Naive thymus-derived CD4-positive, alpha-beta T cell (primary cell): Measurements from ENCODE around the gene GPR55. TPM values are rescaled to one million over a fixed set of nuclear protein-coding genes. Genes with fewer than 3 reads are reported as not detected.
A peak's percentile ranks its signal among the peaks of the same experiment; 100 is the strongest.

Source experiments
- ATAC-seq: fragments of 150-1000 bp; cut with Tn5 transposase; 2 replicates; pipeline ENCODE4 v1.10.0; 2021; ENCODE audit warnings: mild to moderate bottlenecking, moderate library complexity
- CTCF ChIA-PET: fragments of 350-600 bp; sonication (Branson Sonifier 250); formaldehyde crosslinking; loops from one replicate; lab custom pipeline; 2021; ENCODE audit warnings: antibody characterized with exemption; lab: Charles Lee
- POLR2A ChIA-PET: fragments of 350-600 bp; sonication (Branson Sonifier 250); formaldehyde crosslinking; loops from one replicate; lab custom pipeline; 2021; ENCODE audit warnings: antibody characterized with exemption, inconsistent platforms; lab: Charles Lee
- DNase-seq, 9 donors: peaks; one replicate each; pipeline versions ENCODE4 v3.0.0 to v3.0.0-alpha.2; 2020 to 2022; ENCODE audit warnings: mixed read lengths in 1 of 9
- H3K27ac ChIP-seq: one replicate; pipeline ENCODE4 v1.7.0; 2013; ENCODE audit warnings: mild to moderate bottlenecking, low read depth, low read length, moderate library complexity
- H3K27me3 ChIP-seq, 2 donors: one replicate each; pipeline ENCODE4 v1.7.0; 2013; ENCODE audit warnings: low read length in 2 of 2, mild to moderate bottlenecking in 2 of 2, moderate library complexity in 2 of 2; ENCODE audit not compliant: control insufficient read depth in 2 of 2, insufficient read depth in 2 of 2
- H3K36me3 ChIP-seq, 3 experiments: 1 replicate in 2 of 3; 2 replicates in 1 of 3; pipeline ENCODE4 v1.7.0; 2013; ENCODE audit warnings: low read length in 3 of 3, mild to moderate bottlenecking in 3 of 3, moderate library complexity in 1 of 3; ENCODE audit not compliant: insufficient read depth in 3 of 3, control insufficient read depth in 2 of 3
- H3K4me1 ChIP-seq, 2 donors: one replicate each; pipeline ENCODE4 v1.7.0; 2013; ENCODE audit warnings: low read length in 2 of 2, mild to moderate bottlenecking in 2 of 2, moderate library complexity in 1 of 2; ENCODE audit not compliant: control insufficient read depth in 2 of 2, insufficient read depth in 2 of 2
- H3K4me3 ChIP-seq: 2 replicates; pipeline ENCODE4 v1.7.0; 2013; ENCODE audit warnings: mild to moderate bottlenecking, low read length
- H3K9me3 ChIP-seq, 3 experiments: 1 replicate in 2 of 3; 2 replicates in 1 of 3; pipeline ENCODE4 v1.7.0; 2013; ENCODE audit warnings: low read length in 3 of 3; ENCODE audit not compliant: control insufficient read depth in 2 of 3
- H3K27ac Mint-ChIP-seq, 9 donors: one replicate each; pipeline ENCODE4 v1.8.0; 2020 to 2022; ENCODE audit warnings: mixed read lengths in 9 of 9, mild to moderate bottlenecking in 8 of 9, moderate library complexity in 5 of 9, inconsistent platforms in 2 of 9
- H3K27me3 Mint-ChIP-seq, 5 donors: one replicate each; pipeline ENCODE4 v1.8.0; 2021 to 2022; ENCODE audit warnings: mixed read lengths in 5 of 5, mild to moderate bottlenecking in 1 of 5
- H3K36me3 Mint-ChIP-seq, 5 donors: one replicate each; pipeline ENCODE4 v1.8.0; 2020 to 2022; ENCODE audit warnings: mixed read lengths in 5 of 5, mild to moderate bottlenecking in 3 of 5, inconsistent platforms in 1 of 5
- H3K4me1 Mint-ChIP-seq, 7 donors: one replicate each; pipeline ENCODE4 v1.8.0; 2020 to 2022; ENCODE audit warnings: mixed read lengths in 7 of 7, mild to moderate bottlenecking in 3 of 7, inconsistent platforms in 1 of 7
- H3K4me3 Mint-ChIP-seq, 10 donors: one replicate each; pipeline ENCODE4 v1.8.0; 2020 to 2022; ENCODE audit warnings: mild to moderate bottlenecking in 10 of 10, mixed read lengths in 10 of 10, moderate library complexity in 6 of 10, inconsistent platforms in 2 of 10
- H3K9me3 Mint-ChIP-seq, 11 donors: one replicate each; pipeline ENCODE4 v1.8.0; 2020 to 2022; ENCODE audit warnings: mixed read lengths in 11 of 11, mild to moderate bottlenecking in 4 of 11, inconsistent platforms in 1 of 11, moderate library complexity in 1 of 11
- intact Hi-C, 2 donors: fragments of 100-400 bp; cut with micrococcal nuclease; formaldehyde crosslinking; loops; one replicate each; pipeline ENCODE4 v1.15.1; 2023
- polyA plus RNA-seq, 2 donors: library from polyadenylated mRNA; unstranded; fragments of 300-500 nt; fragmentation: Illumina TruSeq; gene quantifications; one replicate each; pipeline ENCODE4 v1.2.3, GENCODE V29; 2021
- total RNA-seq, 6 experiments: library from RNA in 5 of 6; stranded (reverse) in 5 of 6; gene quantifications; 1 replicate in 5 of 6; 2 replicates in 1 of 6; pipeline ENCODE4 v1.2.3 and lab custom pipeline; 2021 to 2026

GPR55 gene
- total and polyA plus RNA-seq, 7 experiments from 2014 or later: 1.3 to 8.8 (median 1.6) TPM

- Mint-ChIP-seq H3K27me3 (peaks cover 8 to 49% (median 14%) of the 10 kb centered on the region in 5 donors), H3K9me3 (no peaks in the 10 kb centered on the region), H3K27ac (no peak overlapping the region), H3K4me3 (no peak overlapping the region), H3K4me1 (peaks cover 0 to 17% (median 14%) of the 10 kb centered on the region in 7 donors), H3K36me3 (no peaks in the 10 kb centered on the region)
- Histone ChIP-seq H3K4me3 (no peak overlapping the region), H3K27me3 (no peaks in the 10 kb centered on the region), H3K9me3 (no peaks in the 10 kb centered on the region), H3K27ac (no peak overlapping the region), H3K4me1 (peaks cover 6 to 7% of the 10 kb centered on the region in 2 donors), H3K36me3 (no peaks in the 10 kb centered on the region)
- DNase-seq: peak in 1 of 9 donors; percentile 13
- intact Hi-C loops: loop anchor here (10.0 kb wide), 2 partner anchors 76 to 154 kb away; partner anchors contain the start of gene PSMD1 (in 2 of the 2)
- CTCF ChIA-PET: no interaction called here
- POLR2A ChIA-PET: no interaction called here
- no peak for ATAC-seq
These were observed 24.6 kb downstream of the GPR55 start for GRCh38 chr2:230900336-230900995.

GRCh38 chr2:230899786-230900185 is 25.3 kb downstream of the GPR55 start:
- no peak for ATAC-seq
- DNase-seq: peak in 1 of 9 donors; percentile 23
- peaks cover under 1 to 11% (median 7%) of the 10 kb centered on the region in 7 donors for H3K4me1 Mint-ChIP-seq
- Histone ChIP-seq H3K36me3 (no peaks in the 10 kb centered on the region), H3K27me3 (no peaks in the 10 kb centered on the region), H3K4me1 (peaks cover under 1 to 1% of the 10 kb centered on the region in 2 donors), H3K27ac (no peak overlapping the region), H3K9me3 (no peaks in the 10 kb centered on the region), H3K4me3 (no peak overlapping the region)
- intact Hi-C loops: loop anchor here (10.0 kb wide), 2 partner anchors 75 to 155 kb away; partner anchors contain the start of gene PSMD1 (in 2 of the 2)
- no peak overlapping the region for H3K4me3 Mint-ChIP-seq
- H3K9me3 Mint-ChIP-seq: no peaks in the 10 kb centered on the region
- POLR2A ChIA-PET: no interaction called here
- no peak overlapping the region for H3K27ac Mint-ChIP-seq
- CTCF ChIA-PET: no interaction called here
- H3K36me3 Mint-ChIP-seq: no peaks in the 10 kb centered on the region
- peaks cover 8 to 47% (median 14%) of the 10 kb centered on the region in 5 donors for H3K27me3 Mint-ChIP-seq

- Histone ChIP-seq H3K36me3 (no peaks in the 10 kb centered on the region), H3K4me1 (peaks cover 0 to 6% of the 10 kb centered on the region in 2 donors), H3K27ac (no peak overlapping the region), H3K27me3 (no peaks in the 10 kb centered on the region), H3K9me3 (no peaks in the 10 kb centered on the region), H3K4me3 (no peak overlapping the region)
- peaks cover 5 to 12% (median 7%) of the 10 kb centered on the region in 7 donors for H3K4me1 Mint-ChIP-seq
- H3K36me3 Mint-ChIP-seq: no peaks in the 10 kb centered on the region
- DNase-seq (peak in 1 of 9 donors; percentile 12), ATAC-seq (no peak)
- intact Hi-C loops: no loop called here
- POLR2A ChIA-PET: no interaction called here
- CTCF ChIA-PET: no interaction called here
- no peak overlapping the region for H3K4me3 Mint-ChIP-seq
- H3K27me3 Mint-ChIP-seq: peaks cover 8 to 42% (median 14%) of the 10 kb centered on the region in 5 donors
- H3K9me3 Mint-ChIP-seq: no peaks in the 10 kb centered on the region
- H3K27ac Mint-ChIP-seq: no peak overlapping the region
These were observed 25.8 kb downstream of the GPR55 start for GRCh38 chr2:230899287-230899686.

- ChIA-PET CTCF (no interaction called here), POLR2A (interaction anchor here (0.6 kb wide), 1 partner anchor 716 kb away, joined by 3 read pairs; no protein-coding TSS in a partner anchor)
- Histone ChIP-seq H3K4me1 (peaks cover 0 to 10% of the 10 kb centered on the region in 2 donors), H3K27me3 (no peaks in the 10 kb centered on the region), H3K27ac (no peak overlapping the region), H3K4me3 (no peak overlapping the region), H3K9me3 (no peaks in the 10 kb centered on the region), H3K36me3 (no peaks in the 10 kb centered on the region)
- Mint-ChIP-seq H3K9me3 (no peaks in the 10 kb centered on the region), H3K4me1 (peaks cover 6 to 14% (median 8%) of the 10 kb centered on the region in 7 donors), H3K27me3 (peaks cover 8 to 37% (median 14%) of the 10 kb centered on the region in 5 donors), H3K4me3 (no peak overlapping the region), H3K27ac (no peak overlapping the region), H3K36me3 (no peaks in the 10 kb centered on the region)
- intact Hi-C loops: no loop called here
- DNase-seq (peak in 1 of 9 donors; percentile 12), ATAC-seq (no peak)
These were observed 26.3 kb downstream of the GPR55 start for GRCh38 chr2:230898713-230899091.

- peak in 1 of 9 donors; percentile 19 for DNase-seq
- Histone ChIP-seq H3K27ac (no peak overlapping the region), H3K36me3 (no peaks in the 10 kb centered on the region), H3K27me3 (no peaks in the 10 kb centered on the region), H3K9me3 (no peaks in the 10 kb centered on the region), H3K4me1 (peaks cover 0 to 10% of the 10 kb centered on the region in 2 donors), H3K4me3 (no peak overlapping the region)
- Mint-ChIP-seq H3K9me3 (no peaks in the 10 kb centered on the region), H3K27me3 (peaks cover 8 to 33% (median 18%) of the 10 kb centered on the region in 5 donors), H3K4me1 (peaks cover 6 to 14% (median 8%) of the 10 kb centered on the region in 7 donors), H3K4me3 (no peak overlapping the region), H3K36me3 (no peaks in the 10 kb centered on the region), H3K27ac (no peak overlapping the region)
- no peak for ATAC-seq
- intact Hi-C loops: no loop called here
- ChIA-PET CTCF (no interaction called here), POLR2A (interaction anchor here (0.6 kb wide), 1 partner anchor 716 kb away, joined by 3 read pairs; no protein-coding TSS in a partner anchor)
These were observed 26.9 kb downstream of the GPR55 start for GRCh38 chr2:230898016-230898712.

GRCh38 chr2:230896346-230897115 is 28.5 kb downstream of the GPR55 start:
- H3K4me1 Mint-ChIP-seq: peaks cover 6 to 14% (median 8%) of the 10 kb centered on the region in 7 donors
- peaks cover 19 to 37% (median 30%) of the 10 kb centered on the region in 5 donors for H3K27me3 Mint-ChIP-seq
- H3K36me3 ChIP-seq: no peaks in the 10 kb centered on the region
- H3K4me1 ChIP-seq: peaks cover 0 to 10% of the 10 kb centered on the region in 2 donors
- H3K9me3 Mint-ChIP-seq: no peaks in the 10 kb centered on the region
- intact Hi-C loops: no loop called here
- peak in 1 of 9 donors; percentile 13 for DNase-seq
- no peak overlapping the region for H3K4me3 ChIP-seq
- H3K27ac Mint-ChIP-seq: no peak overlapping the region
- ChIA-PET CTCF (no interaction called here), POLR2A (interaction anchor here (0.6 kb wide), 1 partner anchor 269 kb away, joined by 3 read pairs; no protein-coding TSS in a partner anchor)
- no peak overlapping the region for H3K4me3 Mint-ChIP-seq
- H3K36me3 Mint-ChIP-seq: no peaks in the 10 kb centered on the region
- no peak overlapping the region for H3K27ac ChIP-seq
- H3K27me3 ChIP-seq: no peaks in the 10 kb centered on the region
- no peaks in the 10 kb centered on the region for H3K9me3 ChIP-seq
- ATAC-seq: no peak
